ENCODE results near the gene TEX53.

TEX53 gene

DNA sequence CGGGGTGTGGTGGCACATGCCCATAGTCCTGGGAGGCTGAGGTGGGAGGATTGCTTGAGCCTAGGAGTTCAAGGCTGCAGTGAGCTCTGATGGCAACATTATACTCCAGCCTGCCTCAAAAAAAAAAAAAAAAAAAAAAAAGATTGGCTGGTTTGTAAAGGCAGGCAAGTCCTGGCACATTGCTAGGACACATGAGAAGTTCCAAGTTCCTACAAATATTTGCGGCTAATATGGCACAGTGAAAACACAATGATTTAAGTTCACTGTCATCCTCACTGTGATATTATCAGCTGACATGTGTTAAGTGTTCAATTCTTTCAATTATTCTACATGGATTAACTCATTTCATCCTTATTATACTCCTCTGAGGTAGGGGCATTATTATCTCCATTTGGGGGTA lies 26.4 kb downstream of the TEX53 start:
- TF ChIP-seq POLR2AphosphoS5 (IDR thresholded peaks at IDR 0.05; ENCODE audit: low read depth, low read length): no peak
- no peak for TF ChIP-seq POLR2A (IDR thresholded peaks at IDR 0.05; ENCODE audit: low read depth, low read length)
- no peak for TF ChIP-seq TAF1 (IDR thresholded peaks at IDR 0.05; ENCODE audit: borderline replicate concordance, low read depth, low read length)
- FAIRE-seq (no peak), DNase-seq (ENCODE audit: insufficient read length) (no peak)

- DNase-seq (ENCODE audit: insufficient read length): no peak
- TF ChIP-seq POLR2A (IDR thresholded peaks at IDR 0.05; ENCODE audit: low read depth, low read length) (no peak), POLR2AphosphoS5 (IDR thresholded peaks at IDR 0.05; ENCODE audit: low read depth, low read length) (no peak), TAF1 (IDR thresholded peaks at IDR 0.05; ENCODE audit: borderline replicate concordance, low read depth, low read length) (no peak)
- FAIRE-seq: no peak
Observed at GRCh38 chr9:114629563-114630090, 28.0 kb downstream of the TEX53 start.

DNA sequence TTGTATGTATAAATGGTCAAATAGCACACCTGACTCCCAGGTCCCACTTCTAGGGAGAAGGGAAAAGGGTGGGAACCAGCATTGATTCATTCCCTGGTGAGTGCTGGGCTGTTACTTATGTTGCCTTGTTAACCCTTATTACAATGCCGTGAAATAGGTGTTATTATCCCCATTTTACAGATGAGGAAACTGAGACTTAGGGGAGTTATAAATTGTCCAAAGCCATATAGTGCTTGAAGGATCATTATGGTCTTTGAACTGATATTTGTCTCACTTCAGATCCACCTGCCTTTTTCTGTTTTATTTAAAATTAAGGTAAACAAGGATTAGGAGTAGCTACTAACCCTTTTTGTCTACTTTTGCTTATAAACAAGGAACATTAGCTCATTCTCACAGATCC lies 30.1 kb downstream of the TEX53 start:
- FAIRE-seq (no peak), DNase-seq (ENCODE audit: insufficient read length) (no peak)
- TF ChIP-seq TAF1 (IDR thresholded peaks at IDR 0.05; ENCODE audit: borderline replicate concordance, low read depth, low read length) (no peak), POLR2AphosphoS5 (IDR thresholded peaks at IDR 0.05; ENCODE audit: low read depth, low read length) (no peak), POLR2A (IDR thresholded peaks at IDR 0.05; ENCODE audit: low read depth, low read length) (no peak)

- DNase-seq (ENCODE audit: insufficient read length) (no peak), FAIRE-seq (no peak)
- TF ChIP-seq TAF1 (IDR thresholded peaks at IDR 0.05; ENCODE audit: borderline replicate concordance, low read depth, low read length): no peak
- no peak for TF ChIP-seq POLR2AphosphoS5 (IDR thresholded peaks at IDR 0.05; ENCODE audit: low read depth, low read length)
- no peak for TF ChIP-seq POLR2A (IDR thresholded peaks at IDR 0.05; ENCODE audit: low read depth, low read length)
Observed at GRCh38 chr9:114626415-114627020, 31.1 kb downstream of the TEX53 start.

- no peak for DNase-seq (ENCODE audit: insufficient read length)
- TF ChIP-seq TAF1 (IDR thresholded peaks at IDR 0.05; ENCODE audit: borderline replicate concordance, low read depth, low read length): no peak
- no peak for TF ChIP-seq POLR2AphosphoS5 (IDR thresholded peaks at IDR 0.05; ENCODE audit: low read depth, low read length)
- TF ChIP-seq POLR2A (IDR thresholded peaks at IDR 0.05; ENCODE audit: low read depth, low read length): no peak
- no peak for FAIRE-seq
Observed at GRCh38 chr9:114624677-114625076, 32.9 kb downstream of the TEX53 start.

DNA sequence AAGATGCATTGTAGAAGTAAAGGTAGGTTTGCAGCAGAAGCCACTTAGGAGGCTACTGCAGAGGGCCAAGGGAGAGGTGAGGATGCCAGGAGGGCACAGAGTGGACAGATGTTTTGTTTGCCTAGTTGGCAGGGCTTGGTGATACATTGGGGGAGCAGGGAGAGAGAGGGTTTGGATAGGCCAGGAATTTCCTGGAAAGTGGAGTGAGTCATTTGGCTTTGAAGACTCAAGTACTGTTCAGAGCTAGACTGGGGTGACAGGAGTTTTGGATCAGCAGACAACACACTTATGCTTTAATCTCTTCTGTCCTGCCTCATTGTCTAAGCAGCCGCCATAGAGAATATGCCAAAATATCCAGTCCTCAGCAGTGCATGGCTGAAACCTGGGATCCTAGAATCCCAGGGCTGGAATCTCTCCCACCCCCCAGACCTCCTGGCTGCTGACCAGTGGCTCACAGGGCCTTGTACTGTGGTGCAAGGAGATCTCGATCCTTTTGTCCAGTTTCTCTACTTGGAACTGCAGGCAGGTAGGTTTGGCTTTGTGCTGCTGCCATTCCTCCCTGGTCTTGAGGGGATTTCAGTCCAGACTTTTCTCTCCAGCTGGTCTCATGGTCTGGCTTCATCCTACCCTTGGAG lies 35.5 kb downstream of the TEX53 start:
- DNase-seq (ENCODE audit: insufficient read length): no peak
- TF ChIP-seq POLR2AphosphoS5 (IDR thresholded peaks at IDR 0.05; ENCODE audit: low read depth, low read length): no peak
- TF ChIP-seq POLR2A (IDR thresholded peaks at IDR 0.05; ENCODE audit: low read depth, low read length): no peak
- TF ChIP-seq TAF1 (IDR thresholded peaks at IDR 0.05; ENCODE audit: borderline replicate concordance, low read depth, low read length): no peak
- FAIRE-seq: no peak

DNA sequence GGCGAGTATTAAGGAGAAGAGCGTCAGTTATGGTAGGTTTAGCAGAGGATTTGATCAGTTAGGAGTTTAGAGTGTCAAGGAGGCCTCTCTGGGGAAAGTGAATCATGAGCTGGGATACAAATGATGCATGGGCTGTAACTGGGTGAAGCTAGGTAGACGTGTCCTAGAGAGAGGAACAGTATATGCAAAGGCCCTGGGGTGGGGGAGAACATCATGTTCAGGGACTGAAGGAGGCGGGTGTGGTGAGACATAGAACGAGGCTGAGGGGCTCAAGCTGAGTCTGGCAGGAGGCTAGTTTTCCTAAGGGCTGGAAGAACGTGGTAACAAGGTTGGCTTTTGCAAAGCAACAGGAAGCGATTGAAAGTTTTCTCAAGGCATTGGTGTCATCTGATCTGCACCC lies 36.0 kb downstream of the TEX53 start:
- FAIRE-seq: no peak
- TF ChIP-seq POLR2AphosphoS5 (IDR thresholded peaks at IDR 0.05; ENCODE audit: low read depth, low read length): no peak
- DNase-seq (ENCODE audit: insufficient read length): no peak

DNA sequence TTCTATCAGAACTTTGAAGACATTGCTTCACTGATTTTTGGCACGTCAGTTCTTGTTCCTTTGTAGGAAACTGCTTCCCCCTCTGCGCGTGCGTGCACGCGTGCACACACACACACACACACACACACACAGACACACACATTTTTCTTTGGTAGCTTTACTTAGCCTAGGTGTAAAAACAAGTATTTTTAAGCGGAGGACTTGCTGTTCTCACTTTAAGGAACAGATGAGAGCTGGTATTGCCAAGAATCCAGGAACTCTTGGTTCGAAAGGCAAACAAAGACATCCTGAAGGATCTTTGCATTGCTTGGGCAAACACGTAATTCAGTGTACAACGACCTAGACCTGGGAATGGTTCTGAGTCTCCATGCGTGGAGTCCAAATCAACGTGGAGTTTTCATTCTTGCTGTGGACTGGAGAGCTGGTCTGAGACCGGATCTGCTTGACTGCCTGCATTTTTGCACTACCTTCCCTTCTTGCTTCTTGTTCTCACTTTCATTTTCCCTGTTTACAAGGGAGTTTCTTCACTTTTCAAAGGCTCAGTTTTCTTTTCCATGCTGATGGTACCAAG lies 38.3 kb downstream of the TEX53 start:
- FAIRE-seq (peak; percentile 85), DNase-seq (ENCODE audit: insufficient read length) (no peak)
- TF ChIP-seq POLR2AphosphoS5 (IDR thresholded peaks at IDR 0.05; ENCODE audit: low read depth, low read length) (no peak), TAF1 (IDR thresholded peaks at IDR 0.05; ENCODE audit: borderline replicate concordance, low read depth, low read length) (peak; percentile 77)

DNA sequence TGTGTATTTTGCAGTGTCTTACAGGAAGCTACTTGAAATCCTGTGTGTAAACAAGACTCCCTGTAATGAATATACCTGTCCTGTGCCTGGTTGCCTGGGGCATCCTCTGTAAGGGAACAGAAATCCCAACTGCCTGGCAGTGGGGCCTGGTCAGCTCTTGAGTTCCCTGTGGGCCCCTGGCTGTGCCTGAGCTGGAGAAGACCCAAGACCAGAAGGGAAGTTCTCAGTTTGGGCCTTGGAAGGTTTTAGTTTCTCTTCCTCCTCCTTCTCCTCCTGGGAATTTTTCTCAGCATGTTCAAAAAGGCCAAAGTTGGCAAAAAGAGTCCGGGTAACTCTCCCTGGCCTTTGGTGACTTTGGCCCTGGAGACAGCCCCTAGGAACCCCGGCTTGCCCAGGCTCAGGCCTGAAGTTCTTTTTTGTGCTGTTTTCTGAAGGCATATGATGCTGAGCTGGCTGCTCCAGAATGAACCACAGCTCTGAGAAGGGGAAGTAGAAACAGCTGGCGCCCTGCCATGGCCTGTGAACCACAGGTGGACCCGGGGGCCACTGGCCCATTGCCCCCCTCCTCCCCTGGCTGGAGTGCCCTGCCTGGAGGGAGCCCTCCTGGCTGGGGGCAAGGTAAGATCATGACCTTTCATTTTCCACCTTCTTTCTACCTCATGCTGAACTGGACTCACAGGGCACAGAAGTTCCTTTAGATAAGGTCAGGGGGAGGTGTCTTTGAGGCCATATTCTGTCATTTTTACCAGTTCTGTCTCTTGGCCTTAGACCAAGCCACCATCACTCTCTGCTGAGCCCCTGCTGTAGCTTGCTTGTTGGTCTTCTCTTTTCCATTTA lies 40.7 kb downstream of the TEX53 start:
- peak; percentile 37 for DNase-seq (ENCODE audit: insufficient read length)
- TF ChIP-seq TAF1 (IDR thresholded peaks at IDR 0.05; ENCODE audit: borderline replicate concordance, low read depth, low read length): no peak
- no peak for TF ChIP-seq POLR2A (IDR thresholded peaks at IDR 0.05; ENCODE audit: low read depth, low read length)
- no peak for TF ChIP-seq POLR2AphosphoS5 (IDR thresholded peaks at IDR 0.05; ENCODE audit: low read depth, low read length)
- peak; percentile 77 for FAIRE-seq

- DNase-seq (ENCODE audit: insufficient read length) (no peak), FAIRE-seq (no peak)
- TF ChIP-seq POLR2AphosphoS5 (IDR thresholded peaks at IDR 0.05; ENCODE audit: low read depth, low read length) (no peak), POLR2A (IDR thresholded peaks at IDR 0.05; ENCODE audit: low read depth, low read length) (no peak), TAF1 (IDR thresholded peaks at IDR 0.05; ENCODE audit: borderline replicate concordance, low read depth, low read length) (no peak)
Observed at GRCh38 chr9:114614373-114614772, 43.2 kb downstream of the TEX53 start.

DNA sequence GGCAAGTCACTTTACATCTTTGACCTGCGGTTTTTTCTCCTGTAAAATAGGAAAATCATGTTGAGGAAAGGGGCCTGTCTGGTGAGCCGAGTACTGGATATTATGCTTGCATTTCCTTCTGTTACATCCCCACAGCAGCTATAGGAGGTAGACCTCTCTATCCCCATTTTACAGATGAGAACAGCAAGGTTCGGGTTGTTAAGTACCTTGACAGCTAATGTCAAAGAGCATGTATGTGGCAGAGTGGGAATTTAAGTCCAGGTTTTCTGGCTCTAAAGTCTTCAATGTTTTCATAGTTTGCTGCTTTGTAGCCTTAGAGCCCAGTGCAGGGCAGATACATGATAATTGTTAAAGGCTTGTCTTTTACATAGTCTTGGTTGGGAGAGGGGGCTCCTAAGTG lies 43.7 kb downstream of the TEX53 start:
- no peak for DNase-seq (ENCODE audit: insufficient read length)
- FAIRE-seq: no peak
- no peak for TF ChIP-seq TAF1 (IDR thresholded peaks at IDR 0.05; ENCODE audit: borderline replicate concordance, low read depth, low read length)
- no peak for TF ChIP-seq POLR2AphosphoS5 (IDR thresholded peaks at IDR 0.05; ENCODE audit: low read depth, low read length)
- TF ChIP-seq POLR2A (IDR thresholded peaks at IDR 0.05; ENCODE audit: low read depth, low read length): no peak

Measured in GM12892 (cell line).